ENCODE measurements around the gene KRTAP10-10. TPM values are rescaled to one million over a fixed set of nuclear protein-coding genes. Genes with fewer than 3 reads are reported as not detected.
"Not testable (repeated sequence)": the region's sequence is repeated elsewhere in the genome, so short reads cannot be mapped to it uniquely, and the experiment has no call there.

Gene KRTAP10-10
- total RNA-seq, result not detected in 2 replicates

DNA sequence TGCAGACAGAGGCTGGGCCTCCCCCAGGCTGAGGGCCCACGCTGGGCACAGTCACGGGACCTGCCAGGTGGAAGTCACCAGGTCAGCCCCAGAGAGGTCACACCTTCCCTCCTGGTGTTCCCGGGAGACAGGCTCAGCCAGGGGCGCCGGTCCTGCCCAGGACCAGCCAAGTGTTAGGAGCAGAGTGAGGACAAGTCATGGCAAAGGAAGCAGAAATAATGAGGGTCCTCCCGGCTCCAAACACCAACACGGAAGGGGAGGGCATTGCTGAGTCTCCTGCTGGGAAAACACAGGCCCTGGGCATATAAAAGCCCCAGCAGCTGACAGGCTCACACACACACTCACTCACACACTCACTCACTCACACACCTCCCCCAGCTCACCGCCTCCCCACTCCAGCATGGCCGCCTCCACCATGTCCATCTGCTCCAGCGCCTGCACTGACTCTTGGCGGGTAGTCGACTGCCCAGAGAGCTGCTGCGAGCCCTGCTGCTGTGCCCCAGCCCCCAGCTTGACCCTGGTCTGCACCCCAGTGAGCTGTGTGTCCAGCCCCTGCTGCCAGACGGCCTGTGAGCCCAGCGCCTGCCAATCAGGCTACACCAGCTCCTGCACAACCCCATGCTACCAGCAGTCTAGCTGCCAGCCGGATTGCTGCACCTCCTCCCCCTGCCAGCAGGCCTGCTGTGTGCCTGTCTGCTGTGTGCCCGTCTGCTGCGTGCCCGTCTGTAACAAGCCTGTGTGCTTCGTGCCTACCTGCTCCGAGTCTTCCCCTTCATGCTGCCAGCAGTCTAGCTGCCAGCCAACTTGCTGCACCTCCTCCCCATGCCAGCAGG is at the start of gene KRTAP10-10:
KRTAP10-10 (plus strand) TSS at position 339 of the 833 bp plus-strand sequence; CDS start at position 401, 62 bp downstream.
- no peak for DNase-seq

DNA sequence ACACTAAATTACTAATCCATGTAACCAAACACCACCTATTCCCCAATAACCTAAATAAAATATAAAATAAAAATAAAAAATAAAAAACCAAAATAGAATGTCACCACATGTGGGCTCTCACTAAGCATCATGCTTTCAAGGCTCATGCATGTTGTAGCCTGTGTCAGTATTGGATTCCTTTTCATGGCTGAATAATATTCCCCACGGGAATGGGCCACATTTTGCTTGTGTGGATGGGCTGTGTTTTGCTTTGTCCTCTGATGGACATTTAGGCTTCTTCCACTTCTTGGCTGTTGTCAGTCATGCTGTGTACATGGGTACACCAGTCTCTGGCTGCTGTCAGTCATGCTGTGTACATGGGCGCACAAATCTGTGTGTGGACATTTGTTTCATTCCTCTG is 48.1 kb upstream of the KRTAP10-10 start:
- no peak for DNase-seq

DNA sequence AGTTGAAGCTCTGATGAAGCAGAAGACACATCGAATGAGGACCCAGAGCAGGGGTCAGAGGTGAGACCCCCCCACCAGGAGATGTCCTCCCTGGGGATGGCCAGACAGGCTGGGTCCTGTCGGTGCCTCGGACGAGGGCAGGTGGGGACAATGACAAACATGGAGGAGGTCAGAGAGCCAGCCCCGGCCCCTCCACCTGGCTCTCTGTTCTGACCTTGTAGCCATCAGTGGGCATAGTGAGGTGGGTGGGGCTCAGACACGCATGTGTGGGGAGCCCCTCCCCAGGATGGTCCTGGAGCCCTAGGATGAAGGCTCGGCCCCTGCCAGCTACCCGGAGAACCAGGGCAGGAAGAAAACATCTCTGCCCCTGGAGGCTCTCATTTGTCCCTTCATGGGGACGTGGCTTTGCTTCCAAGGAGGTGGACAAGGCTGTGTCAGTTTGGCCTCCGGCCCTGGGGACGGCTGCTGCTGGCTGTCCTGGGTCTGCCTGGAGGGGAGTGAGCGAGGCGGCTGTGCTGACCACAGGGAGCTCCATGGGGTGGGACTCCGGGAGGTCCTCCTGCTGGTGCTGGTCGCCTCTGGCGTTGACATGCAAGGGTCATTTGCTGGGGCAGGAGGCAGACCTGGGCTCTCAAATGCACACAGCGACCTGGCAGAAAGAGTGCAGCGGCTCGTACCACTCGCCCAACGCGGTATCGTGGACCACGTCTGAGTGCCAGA is 47.4 kb upstream of the KRTAP10-10 start:
- DNase-seq, result no peak

DNA sequence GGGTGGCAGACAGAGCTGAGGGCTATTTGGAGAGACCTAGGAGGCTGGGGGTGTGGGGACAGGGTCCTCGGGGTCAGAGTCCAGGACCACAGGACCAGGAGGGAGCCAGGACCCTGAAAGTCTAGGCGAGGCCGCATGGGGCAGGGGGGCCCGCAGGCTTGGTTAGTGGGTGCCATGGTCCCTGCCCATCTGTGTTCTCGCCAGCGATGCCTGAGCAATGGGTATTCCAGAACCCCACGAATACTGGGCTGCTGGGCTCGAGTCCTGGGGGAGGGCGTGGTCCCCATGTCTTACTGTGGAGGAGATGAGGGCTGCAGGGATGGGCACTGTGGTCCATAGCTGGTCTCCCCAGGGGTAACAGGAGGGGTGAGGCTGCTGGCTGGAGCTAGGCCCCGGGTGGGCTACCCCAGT is 46.8 kb upstream of the KRTAP10-10 start:
- no peak for DNase-seq

DNA sequence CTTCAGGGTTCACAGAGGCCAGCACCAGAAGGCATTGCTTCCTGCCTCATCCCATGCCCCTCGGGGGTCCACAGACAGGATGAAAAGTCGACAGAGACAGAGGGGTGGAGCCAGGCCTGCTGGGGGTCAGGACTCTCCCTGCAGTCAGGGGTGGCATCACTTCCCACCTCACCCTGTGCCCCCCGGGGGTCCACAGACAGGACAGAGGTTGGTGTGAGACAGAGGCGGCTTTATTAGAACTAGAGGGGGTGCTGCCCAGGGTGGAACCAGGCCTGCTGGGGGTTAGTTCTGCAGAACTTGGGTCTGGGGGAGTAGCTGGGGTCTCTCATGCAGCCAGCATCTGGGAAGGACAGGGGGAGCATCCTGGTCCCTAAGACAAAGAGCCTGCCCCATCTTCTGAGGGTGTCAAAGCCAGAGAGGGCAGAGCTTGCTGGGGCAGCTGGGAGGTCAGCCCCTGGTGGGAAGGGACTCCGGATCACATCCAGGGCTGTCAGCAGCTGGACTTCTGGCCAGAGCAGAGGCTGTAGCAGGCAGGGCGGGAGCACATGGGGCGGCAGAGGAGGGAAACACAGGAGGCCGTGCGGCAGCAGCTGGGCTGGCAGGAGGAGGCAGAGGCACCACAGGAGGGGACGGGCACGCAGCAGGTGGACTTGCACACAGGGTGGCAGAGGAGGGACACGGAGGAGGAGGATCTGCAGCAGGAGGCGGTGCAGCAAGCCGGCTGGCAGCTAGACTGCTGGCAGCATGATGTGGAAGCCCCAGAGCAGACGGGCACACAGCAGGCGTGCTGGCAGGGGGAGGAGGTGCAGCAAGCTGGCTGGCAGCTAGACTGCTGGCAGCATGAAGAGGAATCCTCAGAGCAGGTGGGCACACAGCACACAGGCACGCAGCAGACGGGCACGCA is 46.0 kb upstream of the KRTAP10-10 start:
- not testable (repeated sequence) for DNase-seq

DNA sequence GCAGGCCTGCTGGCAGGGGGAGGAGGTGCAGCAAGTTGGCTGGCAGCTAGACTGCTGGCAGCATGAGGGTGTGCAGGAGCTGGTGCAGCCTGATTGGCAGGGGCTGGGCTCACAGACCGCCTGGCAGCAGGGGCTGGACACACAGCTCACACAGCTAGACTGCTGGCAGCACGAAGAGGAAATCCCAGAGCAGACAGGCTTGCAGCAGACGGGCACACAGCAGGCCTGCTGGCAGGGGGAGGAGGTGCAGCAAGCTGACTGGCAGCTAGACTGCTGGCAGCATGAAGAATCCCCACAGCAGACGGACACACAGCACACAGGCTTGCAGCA is 45.4 kb upstream of the KRTAP10-10 start:
- DNase-seq, result not testable (repeated sequence)

- no peak for DNase-seq
These were observed 44.5 kb upstream of the KRTAP10-10 start, which contains the start of gene KRTAP10-6 for GRCh38 chr21:44592446-44593311. Gene KRTAP10-6 (minus strand): TSS chr21:44592505. CDS start chr21:44592484, 21 bp downstream.

DNA sequence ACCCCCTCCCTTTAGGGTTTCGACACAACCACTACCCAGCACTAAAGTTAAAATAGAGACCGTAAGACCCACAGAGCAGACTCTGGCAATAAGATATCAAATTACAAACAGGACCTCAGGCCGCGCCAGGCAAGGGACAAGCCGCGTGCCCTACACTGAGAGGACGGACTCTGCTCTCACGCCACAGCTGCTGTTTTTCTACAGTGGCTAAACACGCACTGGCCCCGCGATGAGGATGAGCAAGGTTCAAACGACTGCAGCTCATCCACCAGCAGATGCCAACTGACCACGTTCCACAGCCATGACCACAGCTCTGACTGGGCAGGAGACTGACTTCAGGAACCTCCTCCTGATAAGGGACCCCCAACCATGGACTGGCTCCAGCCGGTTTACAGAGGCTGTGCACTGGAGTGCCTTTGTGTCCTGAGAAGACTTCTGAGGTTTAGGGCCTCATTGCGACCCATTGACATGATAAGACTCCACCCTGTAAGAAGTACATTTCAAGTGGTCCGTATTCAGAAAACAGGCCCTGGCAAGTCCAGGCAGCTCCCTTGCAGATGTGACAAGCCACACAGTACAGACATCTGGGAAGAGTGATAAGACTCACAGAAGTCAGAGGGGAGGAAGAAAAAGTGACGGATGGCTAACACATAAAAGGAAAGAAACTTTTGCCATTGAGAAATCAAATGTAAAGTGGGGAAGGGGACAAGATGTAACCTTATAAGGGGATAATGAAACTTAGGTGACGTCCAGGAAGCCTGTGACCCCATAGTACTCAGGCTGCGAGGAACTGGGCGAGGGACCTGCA is 43.4 kb upstream of the KRTAP10-10 start:
- no peak for DNase-seq

- no peak for DNase-seq
These were observed 42.7 kb upstream of the KRTAP10-10 start for GRCh38 chr21:44594406-44594916.

DNA sequence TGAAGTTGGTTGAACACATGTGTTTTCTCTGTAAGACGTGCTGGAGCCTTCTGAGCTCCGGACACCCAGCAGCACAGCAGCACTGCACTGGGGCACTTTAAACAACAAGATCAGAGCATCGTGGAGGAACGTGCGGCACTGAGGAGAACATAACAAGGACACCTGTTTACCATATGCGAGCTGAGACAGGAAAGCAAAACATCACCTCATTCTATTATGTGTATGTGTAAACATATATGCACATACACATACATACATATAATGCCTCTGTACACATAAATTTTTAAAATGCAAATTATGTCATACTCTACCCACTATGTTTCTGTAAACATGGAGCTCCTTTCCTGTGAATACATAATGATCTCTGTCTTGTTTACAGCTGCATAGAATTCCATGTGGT is 41.6 kb upstream of the KRTAP10-10 start:
- DNase-seq, result no peak

GRCh38 chr21:44596068-44596725 is 41.0 kb upstream of the KRTAP10-10 start:
- DNase-seq, result no peak

- no peak for DNase-seq
These were observed 39.1 kb upstream of the KRTAP10-10 start for GRCh38 chr21:44598061-44598460.

DNA sequence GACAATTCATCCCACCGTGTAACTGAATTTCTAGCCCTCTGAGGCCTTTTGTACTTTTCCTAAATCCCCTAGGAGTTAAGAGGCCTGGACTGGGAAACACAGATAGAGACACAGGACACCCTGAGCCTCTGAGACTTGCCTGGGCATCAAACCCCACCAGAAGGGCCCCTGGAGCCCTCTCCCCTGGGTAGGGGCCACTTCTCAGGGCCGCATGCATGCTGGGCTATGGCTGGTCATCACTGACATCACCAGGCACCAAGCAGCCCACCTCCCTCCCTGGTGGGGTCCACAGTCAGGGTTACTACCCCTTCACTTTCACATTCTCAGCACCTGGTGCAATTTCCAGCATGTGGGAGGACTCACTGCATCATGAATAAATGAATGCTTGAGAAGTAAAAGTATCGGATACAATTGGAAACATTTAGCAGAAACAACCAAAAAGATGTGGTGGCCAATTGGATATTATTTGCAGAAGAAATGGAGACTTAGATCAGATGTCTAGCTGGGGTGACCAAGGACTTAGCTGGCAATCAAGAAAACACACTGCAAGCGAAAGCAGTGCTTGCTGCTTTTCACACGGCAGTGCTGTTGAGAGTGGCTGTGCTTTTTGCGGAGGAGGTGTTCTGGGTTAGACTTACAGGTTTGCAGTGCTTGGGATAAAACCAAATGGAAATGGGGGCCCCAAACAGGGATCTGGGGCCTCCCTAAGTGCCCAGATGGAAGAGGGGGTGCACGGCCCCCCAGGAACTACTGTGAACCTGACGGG is 37.7 kb upstream of the KRTAP10-10 start:
- DNase-seq, result no peak

DNA sequence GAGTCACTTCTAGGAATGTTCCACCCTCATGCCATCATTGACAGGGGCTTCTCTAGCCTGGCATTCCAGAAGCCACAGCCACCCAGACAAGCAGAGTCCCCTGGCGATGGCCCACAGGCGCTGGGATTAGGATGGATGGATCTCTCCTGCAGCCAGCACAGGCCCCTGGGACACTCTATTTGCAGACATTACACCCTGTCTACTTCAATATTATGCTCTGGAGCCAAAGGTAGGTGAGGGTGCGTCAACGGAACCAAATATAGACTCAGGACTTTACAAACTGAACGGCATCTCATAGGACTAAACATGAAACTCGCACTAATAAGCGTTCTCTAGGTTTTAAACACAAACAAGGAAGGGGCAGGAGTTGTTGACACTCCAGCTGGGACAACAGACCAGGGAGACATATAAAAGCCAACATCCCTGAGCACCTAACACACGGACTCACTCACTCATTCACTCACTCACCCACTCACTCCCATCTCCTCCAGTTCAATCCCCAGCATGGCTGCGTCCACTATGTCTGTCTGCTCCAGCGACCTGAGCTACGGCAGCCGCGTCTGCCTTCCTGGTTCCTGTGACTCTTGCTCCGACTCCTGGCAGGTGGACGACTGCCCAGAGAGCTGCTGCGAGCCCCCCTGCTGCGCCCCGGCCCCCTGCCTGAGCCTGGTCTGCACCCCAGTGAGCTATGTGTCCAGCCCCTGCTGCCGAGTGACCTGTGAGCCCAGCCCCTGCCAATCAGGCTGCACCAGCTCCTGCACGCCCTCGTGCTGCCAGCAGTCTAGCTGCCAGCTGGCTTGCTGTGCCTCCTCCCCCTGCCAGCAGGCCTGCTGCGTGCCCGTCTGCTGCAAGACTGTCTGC is 36.8 kb upstream of the KRTAP10-10 start, which contains the start of gene KRTAP10-7:
KRTAP10-7 (plus strand) TSS at position 480 of the 861 bp plus-strand sequence; CDS start at position 505, 25 bp downstream.
- not testable (repeated sequence) for DNase-seq

DNA sequence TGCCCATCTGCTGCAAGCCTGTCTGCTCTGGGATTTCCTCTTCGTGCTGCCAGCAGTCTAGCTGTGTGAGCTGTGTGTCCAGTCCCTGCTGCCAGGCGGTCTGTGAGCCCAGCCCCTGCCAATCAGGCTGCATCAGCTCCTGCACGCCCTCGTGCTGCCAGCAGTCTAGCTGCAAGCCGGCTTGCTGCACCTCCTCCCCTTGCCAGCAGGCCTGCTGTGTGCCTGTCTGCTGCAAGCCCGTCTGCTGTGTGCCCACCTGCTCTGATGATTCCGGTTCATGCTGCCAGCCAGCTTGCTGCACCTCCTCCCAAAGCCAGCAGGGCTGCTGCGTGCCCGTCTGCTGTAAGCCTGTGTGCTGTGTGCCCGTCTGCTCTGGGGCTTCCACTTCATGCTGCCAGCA is 36.1 kb upstream of the KRTAP10-10 start:
- not testable (repeated sequence) for DNase-seq

GRCh38 chr21:44601596-44602462 is 35.3 kb upstream of the KRTAP10-10 start:
- no peak for DNase-seq

- DNase-seq, result no peak
These were observed 34.7 kb upstream of the KRTAP10-10 start for GRCh38 chr21:44602463-44602850.

Measured in dermis blood vessel endothelial cell (primary cell).